ENCODE measurements around the gene ITFG1.

- no peak for TF ChIP-seq POLR2A (IDR thresholded peaks at IDR 0.05; ENCODE audit: low read length)
- TF ChIP-seq GATA1 (IDR thresholded peaks at IDR 0.05; ENCODE audit: low read depth, low read length) = no peak
These were observed 31.8 kb upstream of the ITFG1 start for GRCh38 chr16:47492428-47493377.

All from erythroblast (primary cell).